Right hindlimb (tissue), 1 donor: Measurements from ENCODE around the gene TAX1BP3.
A peak's percentile ranks its signal among the peaks of the same experiment; 100 is the strongest.
"Not testable (repeated sequence)": the region's sequence is repeated elsewhere in the genome, so short reads cannot be mapped to it uniquely, and the experiment has no call there.

Source experiments
- DNase-seq: peaks from one replicate; pipeline ENCODE4 v3.0.0-alpha.2; 2018

The TAX1BP3 gene

DNA sequence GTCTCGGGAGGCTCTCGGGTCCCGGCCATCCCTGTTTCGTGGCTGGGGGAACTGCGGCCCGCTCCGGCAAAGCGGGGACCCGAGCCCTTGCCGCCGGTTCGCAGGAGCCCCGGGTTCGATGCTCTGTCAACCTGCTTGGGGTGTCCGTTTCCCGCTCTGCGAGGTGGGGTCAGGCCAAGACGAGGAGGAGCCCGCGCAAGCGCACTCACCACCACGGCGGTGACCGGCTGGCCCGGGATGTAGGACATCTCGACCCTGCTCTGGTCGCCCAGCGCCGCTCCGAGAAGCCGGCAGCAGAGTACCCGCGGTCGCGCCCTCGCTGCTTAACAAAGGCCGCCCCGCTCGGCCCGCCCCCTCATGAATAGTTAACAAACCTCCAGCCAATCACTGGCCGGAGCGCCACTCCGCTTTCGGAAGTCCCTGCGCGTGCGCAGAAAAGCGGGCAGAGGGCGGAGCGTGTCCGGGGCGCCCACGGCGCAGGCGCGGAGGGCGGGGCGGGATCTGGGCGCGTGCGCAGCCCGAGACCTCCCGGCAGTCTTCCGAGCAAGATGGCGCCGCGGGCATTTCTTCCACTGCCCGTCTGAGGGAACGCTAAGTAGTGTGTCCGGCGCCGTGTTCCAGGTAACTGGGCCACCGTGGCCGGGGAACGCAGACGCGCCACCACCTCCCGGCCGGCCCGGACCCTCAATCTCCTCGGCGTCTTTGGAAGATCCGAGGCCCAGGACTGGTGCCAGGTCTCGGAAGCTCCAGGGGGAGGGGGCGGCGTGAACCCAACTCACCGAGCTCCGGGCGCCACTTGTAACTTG, at the start of gene TAX1BP3, which contains the start of gene EMC6:
TAX1BP3 (minus strand) TSS at position 300 of the 806 bp plus-strand sequence; CDS start at position 248, 52 bp downstream.
EMC6 (plus strand) TSS at position 534 of the 806 bp plus-strand sequence. CDS start 335 bp downstream, outside the sequence.
- DNase-seq, result peak; percentile 99

- DNase-seq, result no peak
Measured at GRCh38 chr17:3715296-3715695, 46.9 kb upstream of the TAX1BP3 start.

DNA sequence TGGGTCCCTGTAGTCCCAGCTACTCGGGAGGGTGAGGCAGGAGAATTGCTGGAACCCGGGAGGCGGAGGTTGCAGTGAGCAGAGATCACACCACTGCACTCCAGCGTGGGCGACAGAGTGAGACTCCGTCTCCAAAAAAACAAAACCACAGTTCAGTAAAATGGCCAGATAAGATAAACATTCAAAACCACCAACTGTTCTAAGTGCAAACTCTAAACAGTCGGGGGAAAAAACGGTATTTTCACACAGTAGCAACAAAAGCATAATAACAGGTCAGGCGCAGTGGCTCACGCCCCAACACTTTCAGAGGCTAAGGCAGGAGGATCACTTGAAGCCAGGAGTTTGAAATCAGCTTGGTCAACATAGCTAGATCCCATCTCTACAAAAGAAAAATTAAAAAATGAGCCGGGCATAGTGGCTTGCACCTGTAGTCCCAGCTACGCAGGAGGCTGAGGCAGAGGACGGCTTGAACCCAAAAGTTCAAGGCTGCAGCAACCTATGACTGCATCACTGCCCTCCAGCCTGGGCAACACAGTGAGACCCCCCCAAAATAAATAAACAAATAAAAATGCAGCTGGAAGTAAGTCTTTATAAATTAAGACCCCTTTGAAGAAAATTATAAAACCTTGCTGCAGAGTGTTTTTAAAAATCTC, 44.6 kb upstream of the TAX1BP3 start:
- no peak for DNase-seq

DNA sequence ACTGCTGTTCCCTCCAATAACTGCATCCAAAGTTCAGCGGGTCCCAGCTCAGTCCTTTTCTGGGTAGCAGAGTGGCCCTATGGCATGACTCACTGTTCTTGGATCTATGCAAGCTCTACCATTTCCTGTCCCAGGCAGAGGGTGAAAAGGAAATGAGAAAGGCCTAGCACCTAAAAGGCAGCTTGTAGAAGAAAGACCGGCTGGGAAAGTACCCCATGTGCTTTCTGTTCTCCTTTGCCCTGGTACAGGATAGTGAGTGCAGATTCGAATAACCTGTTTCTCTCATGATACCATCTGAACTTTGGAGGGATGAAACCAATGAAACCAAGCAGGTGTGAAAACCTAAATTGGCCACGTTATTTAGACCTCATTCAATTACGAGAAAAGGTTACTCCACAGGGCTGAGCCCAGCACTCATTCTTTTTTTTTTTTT, 42.6 kb upstream of the TAX1BP3 start:
- no peak for DNase-seq

DNA sequence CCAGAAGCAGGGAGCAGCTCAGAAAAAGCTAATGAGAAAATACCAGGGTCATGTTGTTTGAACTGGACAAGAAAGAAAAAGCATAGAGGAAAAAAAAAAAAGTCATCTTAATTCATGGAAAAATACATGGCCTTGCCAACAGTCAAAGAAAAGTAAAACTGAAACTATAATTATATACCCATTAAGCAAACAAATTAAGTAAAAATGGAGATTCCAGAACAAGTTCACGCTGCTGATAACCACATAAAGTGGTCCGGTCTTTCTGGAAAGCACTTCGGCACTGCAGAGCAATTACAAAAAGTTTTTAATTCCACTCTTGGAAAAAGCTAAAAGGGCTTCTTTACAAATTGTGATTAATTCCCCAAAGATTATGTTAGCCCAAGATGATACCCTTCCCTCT, 40.0 kb upstream of the TAX1BP3 start:
- DNase-seq, result no peak

- not testable (repeated sequence) for DNase-seq
Measured at GRCh38 chr17:3705718-3705984, 37.3 kb upstream of the TAX1BP3 start.

DNA sequence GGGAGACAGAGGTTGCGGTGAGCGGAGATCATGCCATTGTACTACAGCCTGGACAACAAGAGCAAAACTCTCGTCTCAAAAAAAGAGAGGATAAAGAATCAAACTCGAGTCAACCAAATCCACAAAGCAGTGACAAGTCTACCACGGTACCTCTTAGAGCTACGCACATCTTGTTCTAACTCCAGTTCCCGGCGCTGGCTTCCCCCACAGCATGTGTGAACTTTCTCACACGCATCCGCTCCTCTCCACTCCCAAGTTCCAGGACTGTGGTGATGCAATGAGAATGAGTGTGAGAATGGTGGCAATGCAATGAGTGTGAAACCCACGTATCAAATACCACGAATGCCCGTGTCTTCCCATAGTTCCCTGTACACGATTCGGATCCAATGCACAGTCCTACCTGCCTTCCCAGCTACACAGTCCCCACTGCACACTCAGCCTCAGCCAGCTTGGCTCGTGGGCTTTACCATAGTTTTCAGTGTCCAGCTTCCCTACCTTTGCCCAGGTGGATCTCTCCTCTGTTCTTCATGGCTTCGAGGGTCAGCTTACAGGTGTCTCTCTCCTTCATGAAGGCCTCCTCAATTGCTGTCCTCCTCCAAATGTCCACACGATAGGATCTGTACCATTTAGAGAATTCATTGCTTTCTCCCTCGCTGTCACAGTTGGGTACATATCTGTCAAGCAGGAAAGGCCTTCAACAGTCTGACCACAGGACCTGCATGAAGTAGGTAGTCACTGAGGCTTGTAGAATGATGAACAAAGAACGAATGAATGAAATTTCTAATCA, 36.7 kb upstream of the TAX1BP3 start:
- DNase-seq, result no peak

DNA sequence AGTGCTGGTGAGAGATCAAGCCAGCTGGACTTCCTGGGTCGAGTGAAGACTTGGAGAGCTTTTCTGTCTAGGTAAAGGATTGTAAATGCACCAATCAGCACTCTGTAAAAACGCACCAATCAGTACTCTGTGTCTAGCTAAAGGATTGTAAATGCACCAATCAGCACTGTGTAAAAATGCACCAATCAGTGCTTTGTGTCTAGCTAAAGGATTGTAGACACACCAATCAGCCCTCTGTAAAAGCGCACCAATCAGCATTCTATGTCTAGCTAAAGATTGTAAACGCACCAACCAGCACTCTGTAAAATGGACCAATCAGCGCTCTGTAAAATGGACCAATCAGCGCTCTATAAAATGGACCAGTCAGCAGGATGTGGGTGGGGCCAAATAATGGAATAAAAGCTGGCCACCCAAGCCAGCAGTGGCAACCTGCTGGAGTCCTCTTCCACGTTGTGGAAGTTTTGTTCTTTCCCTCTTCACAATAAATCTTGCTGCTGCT, 33.7 kb upstream of the TAX1BP3 start:
- DNase-seq, result not testable (repeated sequence)

DNA sequence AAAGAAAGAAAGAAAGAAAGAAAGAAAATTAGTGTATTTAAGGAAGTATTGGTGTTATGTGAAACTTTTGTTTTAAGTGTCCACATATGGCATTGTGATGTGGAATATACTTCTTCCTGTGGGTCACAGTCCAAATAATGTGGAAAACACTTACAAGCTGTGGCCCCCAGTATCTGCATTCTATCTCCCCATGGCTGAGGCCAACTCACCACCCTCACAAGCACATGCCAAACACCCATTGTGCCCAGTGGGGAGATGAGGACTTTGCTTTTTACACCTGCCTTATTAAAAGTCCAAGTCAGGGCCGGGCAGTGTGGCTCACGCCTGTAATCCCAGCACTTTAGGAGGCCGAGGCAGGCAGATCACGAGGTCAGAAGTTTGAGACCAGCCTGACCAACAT, 31.6 kb upstream of the TAX1BP3 start:
- no peak for DNase-seq

DNA sequence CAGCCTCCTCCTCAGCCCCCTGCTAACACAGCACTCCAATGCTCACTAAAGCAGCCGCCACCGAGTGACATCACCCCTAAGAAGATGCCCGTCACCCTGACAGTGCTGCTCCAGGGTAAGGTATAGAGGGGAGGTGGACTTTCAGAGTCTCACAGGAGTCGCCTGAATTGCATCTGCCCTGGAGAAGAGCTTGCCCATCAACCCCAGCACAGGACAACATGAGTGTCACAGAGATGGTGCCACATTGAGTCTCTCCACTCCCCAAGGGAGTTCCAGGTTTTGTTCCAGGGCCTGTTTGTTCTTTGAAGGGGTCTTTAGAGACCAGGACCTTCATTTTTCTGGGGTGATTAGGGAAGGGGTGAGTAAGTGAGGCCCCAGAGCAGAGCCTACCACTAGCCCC, 29.8 kb upstream of the TAX1BP3 start:
- no peak for DNase-seq

GRCh38 chr17:3697103-3697476, 28.7 kb upstream of the TAX1BP3 start:
- no peak for DNase-seq

DNA sequence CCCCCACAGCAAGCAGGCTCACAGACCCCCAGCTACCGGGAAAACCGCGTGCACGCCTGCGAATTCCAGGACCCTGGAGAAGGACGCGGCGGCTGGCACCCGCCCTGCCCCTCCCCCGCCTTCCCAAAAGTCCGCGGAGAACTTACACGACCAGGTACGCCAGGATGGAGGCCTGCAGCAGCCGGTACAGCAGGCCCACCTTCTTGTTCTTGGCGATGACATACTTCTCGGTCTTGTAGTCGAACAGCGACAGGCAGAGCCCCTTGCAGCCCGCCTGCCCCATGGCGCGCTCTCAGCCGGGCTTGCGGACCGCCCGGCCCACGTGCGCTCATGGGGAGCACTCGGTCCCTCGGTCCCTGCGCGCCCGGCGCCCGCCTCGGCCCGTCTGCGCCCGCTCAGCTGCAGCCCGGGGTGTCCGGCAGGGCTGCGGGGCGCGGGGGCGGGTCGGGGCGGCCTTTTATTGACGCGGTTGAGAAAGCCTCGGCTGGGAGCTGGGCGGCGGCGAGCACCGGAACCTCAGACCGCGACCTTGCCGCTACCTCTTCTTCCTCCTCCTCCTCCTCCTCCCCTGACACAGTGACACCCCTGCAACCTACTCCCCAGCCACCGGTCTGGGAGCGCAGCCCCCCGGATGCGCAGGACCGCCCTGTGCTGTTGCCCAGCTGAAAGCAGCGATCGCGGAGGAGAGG, 27.5 kb upstream of the TAX1BP3 start, which contains the start of gene P2RX5:
P2RX5 (minus strand) TSS at position 433 of the 689 bp plus-strand sequence; CDS start at position 283, 150 bp downstream.
- DNase-seq, result no peak

DNA sequence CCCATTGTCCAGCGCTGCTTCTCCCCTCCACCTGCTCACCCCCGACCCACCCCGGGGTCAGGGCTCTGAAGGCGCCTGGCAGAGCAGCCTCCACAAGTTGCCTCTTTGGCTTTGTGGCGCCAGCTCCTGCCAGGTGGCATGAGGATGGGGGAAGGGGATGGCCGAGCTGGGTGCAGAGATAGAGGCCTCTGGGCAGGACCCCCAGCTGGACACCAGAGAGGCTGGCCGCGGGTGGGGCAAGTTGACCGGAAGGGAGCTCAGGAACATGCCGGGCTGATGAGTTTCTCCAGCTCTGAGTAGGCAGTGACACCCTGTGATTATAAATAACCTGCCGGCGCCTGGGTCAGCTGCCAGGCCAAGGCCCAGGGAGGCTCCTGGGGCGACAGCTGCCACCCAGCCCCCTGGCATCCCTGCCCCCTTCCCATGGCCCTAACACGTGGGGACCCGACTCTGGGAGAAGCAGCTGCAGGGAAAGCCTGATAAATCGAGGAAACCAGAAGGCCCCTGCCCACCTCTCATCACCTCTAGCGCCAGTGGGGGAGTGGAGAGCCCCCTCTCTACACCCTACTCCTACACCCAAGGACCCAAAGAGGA, 26.8 kb upstream of the TAX1BP3 start:
- DNase-seq, result peak; percentile 51

GRCh38 chr17:3693829-3694231, 25.5 kb upstream of the TAX1BP3 start:
- no peak for DNase-seq

DNA sequence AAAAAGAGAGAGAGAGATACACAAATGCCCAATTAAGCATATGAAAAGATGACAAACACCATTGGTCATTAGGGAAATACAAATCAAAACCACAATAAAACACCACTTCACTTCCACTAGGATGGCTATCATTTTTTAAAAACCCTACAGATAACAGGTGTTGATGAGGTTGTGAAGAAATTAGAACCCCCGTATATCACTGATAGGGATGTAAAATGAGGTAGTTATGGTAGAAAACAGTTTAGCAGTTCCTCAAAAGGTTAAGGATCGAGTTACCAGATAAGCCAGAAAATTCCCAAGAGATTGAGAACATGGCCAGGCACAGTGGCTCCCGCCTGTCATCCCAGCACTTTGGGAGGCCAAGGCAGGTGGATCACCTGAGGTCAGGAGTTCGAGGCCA, 24.8 kb upstream of the TAX1BP3 start:
- DNase-seq, result no peak

DNA sequence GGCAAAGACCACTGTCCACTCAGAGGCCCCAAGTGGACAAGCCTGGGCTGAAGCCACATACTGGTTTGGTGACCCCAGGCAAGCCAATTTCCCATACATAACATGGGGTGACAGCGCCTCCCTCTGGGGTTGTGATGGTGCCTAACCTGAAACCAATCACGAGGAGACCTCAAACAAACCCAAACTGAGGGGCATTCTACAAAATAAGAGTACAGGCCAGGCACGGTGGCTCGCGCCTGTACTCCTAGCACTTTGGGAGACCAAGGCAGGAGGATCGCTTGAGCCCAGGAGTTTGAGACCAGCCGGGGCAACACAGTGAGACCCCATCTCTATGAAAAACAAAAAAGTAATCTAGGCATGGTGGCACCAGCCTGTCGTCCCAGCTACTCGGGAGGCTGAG, 24.0 kb upstream of the TAX1BP3 start:
- DNase-seq, result no peak

DNA sequence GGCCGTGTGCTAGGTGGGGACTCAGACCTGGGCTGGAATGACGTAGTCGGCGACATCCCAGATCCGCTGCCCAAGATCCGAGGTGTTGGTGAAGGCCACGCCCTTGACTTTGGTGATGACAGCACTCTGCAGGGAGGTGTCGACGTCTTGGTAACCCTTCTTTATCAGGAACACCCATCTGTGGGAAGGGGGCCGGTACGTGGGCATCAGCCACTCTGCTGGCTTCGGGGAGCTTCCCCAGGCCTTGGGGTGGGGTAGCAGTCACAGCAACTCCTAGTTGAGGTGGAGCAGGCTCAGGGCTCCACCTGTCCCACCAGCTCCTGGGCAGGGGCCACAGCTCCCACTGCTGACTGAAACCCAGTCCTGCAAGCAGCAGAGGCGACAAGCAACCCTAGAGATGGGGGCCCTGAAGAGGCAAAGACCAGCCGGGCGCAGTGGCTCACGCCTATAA, 23.3 kb upstream of the TAX1BP3 start:
- DNase-seq, result no peak

DNA sequence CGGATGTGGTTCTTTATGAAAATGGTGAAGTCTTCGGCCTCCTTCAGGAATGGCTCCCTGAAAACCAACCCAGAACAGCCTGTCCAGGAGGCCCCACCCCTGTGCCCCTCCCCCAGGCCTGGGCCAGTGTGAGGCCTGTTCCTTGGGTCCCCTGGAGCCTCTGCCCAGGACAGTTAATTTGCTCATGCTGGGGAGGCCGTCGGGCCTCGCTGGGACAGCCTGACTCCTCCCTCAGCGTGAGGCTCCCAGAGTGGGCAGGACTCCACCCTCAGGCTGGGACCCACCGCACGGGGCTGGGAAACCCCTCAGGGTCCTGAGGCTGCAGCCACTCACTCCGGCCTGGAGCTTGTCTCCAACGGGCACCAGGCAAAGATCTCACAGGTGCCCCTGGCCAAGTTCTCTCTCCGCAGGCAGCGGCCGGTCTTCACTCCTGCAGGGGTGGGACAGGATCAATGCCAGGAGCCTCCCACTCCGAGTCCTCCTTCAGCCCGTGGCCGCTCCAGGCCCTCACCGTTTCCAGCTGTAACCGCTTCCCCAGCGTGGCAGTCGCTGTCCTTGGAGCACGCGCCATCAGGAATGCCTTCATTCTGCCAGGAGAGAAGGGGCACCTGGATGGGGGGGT, 21.8 kb upstream of the TAX1BP3 start:
- DNase-seq, result no peak

DNA sequence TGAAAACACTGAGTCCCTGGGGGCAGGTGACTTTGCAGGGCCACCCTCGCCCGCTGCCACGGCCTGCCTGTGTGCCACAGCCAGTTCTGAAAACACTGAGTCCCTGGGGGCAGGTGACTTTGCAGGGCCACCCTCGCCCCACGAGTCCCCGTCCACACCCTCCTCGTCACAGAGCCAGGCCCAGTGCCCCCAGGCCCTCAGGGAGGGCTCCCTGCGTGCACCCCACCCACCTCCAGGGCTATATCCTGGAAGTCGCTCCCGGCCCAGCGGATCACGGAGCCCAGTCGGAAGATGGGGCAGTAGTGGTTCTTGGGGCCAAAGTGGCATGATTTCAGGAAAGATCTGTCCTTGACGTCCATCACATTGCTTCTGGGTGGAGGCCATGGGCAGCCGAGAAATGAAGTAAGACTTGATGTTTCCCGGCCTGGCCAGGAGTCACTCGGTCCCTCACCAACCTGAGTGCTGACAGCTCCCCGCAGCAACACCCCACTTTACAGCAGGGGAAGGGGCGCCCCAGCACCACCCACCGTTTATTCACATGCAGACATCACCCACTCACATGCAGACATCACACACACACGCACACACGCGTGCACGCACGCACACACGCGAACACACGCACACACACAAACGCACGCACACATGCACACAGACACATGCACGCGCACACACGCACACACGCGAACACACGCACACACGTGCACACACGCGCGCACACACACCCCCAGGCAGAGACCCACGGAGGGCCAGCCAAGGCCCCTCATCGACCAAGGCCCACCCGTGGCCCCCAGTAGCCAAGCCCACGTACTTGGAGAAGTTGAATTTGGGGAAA, 21.1 kb upstream of the TAX1BP3 start:
- no peak for DNase-seq

GRCh38 chr17:3688852-3689261, 20.5 kb upstream of the TAX1BP3 start:
- DNase-seq, result no peak

- DNase-seq, result no peak
Measured at GRCh38 chr17:3688027-3688553, 19.7 kb upstream of the TAX1BP3 start.
